Stomach smooth muscle (tissue), 2 donors: ENCODE data around the gene ZNF595.
"Not testable (repeated sequence)": the region's sequence is repeated elsewhere in the genome, so short reads cannot be mapped to it uniquely, and the experiment has no call there.

Source experiments
- H3K27ac ChIP-seq: one replicate; pipeline ENCODE4 v1.7.0; 2013; ENCODE audit warnings: mild to moderate bottlenecking, low read length, inconsistent platforms
- H3K27me3 ChIP-seq, 2 donors: one replicate each; pipeline ENCODE4 v1.7.0; 2013; ENCODE audit warnings: low read length in 2 of 2; ENCODE audit not compliant: insufficient read depth in 2 of 2, control insufficient read depth in 1 of 2
- H3K36me3 ChIP-seq, 2 donors: one replicate each; pipeline ENCODE4 v1.7.0; 2013; ENCODE audit warnings: low read length in 2 of 2; ENCODE audit not compliant: control insufficient read depth in 2 of 2, insufficient read depth in 2 of 2
- H3K4me1 ChIP-seq: one replicate; pipeline ENCODE4 v1.7.0; 2013; ENCODE audit warnings: low read length; ENCODE audit not compliant: control insufficient read depth, insufficient read depth
- H3K4me3 ChIP-seq, 2 donors: one replicate each; pipeline ENCODE4 v1.7.0; 2013; ENCODE audit warnings: low read length in 2 of 2
- H3K9ac ChIP-seq, 2 donors: one replicate each; pipeline ENCODE4 v1.7.0; 2013; ENCODE audit warnings: low read length in 2 of 2, mild to moderate bottlenecking in 1 of 2
- H3K9me3 ChIP-seq, 2 donors: one replicate each; pipeline ENCODE4 v1.7.0; 2013; ENCODE audit warnings: low read length in 2 of 2; ENCODE audit not compliant: control insufficient read depth in 2 of 2
- donor health status: healthy.
- donor health status: Pancreatic carcinoma.

The ZNF595 gene

DNA sequence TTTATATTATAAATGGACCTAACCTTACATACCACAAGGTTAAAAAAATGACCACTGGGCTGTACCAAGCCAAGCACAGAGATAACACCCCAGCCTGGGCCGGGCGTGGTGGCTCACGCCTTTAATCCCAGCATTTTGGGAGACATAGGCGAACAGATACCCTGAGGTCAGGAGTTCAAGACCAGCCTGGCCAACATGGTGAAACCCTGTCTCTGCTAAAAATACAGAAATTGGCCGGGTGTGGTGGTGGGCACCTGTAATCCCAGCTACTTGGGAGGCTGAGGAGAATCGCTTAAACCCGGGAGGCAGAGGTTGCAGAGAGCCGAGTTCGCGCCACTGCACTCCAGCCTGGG, 70.8 kb downstream of the ZNF595 start:
- Histone ChIP-seq H3K27ac (peak overlapping the region; percentile 85), H3K4me3 (peak overlapping the region; percentile 96 to 97), H3K9ac (peak overlapping the region in 1 of 2 donors; percentile 93), H3K36me3 (peaks cover 5 to 16% of the 10 kb centered on the region in 2 donors)
- not testable (repeated sequence) for H3K27me3 ChIP-seq, H3K4me1 ChIP-seq, H3K9me3 ChIP-seq

DNA sequence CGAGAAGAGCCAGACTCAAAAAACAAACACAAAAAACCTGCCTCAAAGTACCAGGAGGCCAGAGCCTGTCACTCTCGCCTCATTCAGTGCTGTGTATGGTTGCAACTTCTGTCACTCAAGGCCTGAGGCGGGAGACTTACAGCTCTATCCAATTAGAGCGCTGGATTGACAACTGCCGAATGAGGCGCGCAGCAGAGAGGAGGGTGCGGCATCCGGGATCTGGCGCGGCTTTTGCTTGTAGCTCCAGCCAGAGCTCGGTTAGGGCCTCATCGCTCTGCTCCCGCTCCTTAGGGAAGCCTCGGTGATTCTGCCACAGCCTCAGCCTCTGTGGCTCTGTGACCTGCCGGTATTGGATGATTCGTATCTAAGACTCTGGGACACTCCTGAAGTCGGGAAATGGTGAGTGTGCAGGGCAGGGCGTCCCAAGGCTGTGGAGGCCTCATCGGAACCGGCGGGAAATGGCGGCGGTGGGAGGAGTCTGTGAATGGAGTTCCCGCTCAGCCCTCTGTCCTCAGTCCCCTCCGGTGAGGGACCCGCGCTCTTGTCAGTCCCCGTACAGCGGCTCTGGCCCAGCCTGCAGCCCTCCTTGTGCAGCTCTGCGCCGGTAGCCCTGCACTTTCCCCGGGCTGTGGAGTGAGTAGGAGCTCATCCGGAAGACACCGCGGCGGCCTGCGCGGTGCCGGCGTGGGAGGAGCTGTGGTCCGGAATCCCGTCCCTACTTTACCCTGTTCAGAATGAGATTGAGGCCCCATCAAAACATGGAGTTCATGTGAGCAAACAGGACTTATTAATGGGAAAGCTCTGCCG, 71.4 kb downstream of the ZNF595 start, which contains the start of gene ZNF718:
ZNF718 (plus strand) TSS at position 227 of the 807 bp plus-strand sequence; CDS start at position 397, 170 bp downstream.
- H3K4me1 ChIP-seq = peaks cover 9% of the 10 kb centered on the region
- no peaks in the 10 kb centered on the region for H3K9me3 ChIP-seq
- H3K27me3 ChIP-seq = no peaks in the 10 kb centered on the region
- peak within 1 kb of the TSS; percentile 85 for H3K27ac ChIP-seq
- peak within 1 kb of the TSS; percentile 96 to 97 for H3K4me3 ChIP-seq
- H3K36me3 ChIP-seq = peaks cover 5 to 16% of the 10 kb centered on the region in 2 donors
- peak within 1 kb of the TSS; percentile 89 to 93 for H3K9ac ChIP-seq

DNA sequence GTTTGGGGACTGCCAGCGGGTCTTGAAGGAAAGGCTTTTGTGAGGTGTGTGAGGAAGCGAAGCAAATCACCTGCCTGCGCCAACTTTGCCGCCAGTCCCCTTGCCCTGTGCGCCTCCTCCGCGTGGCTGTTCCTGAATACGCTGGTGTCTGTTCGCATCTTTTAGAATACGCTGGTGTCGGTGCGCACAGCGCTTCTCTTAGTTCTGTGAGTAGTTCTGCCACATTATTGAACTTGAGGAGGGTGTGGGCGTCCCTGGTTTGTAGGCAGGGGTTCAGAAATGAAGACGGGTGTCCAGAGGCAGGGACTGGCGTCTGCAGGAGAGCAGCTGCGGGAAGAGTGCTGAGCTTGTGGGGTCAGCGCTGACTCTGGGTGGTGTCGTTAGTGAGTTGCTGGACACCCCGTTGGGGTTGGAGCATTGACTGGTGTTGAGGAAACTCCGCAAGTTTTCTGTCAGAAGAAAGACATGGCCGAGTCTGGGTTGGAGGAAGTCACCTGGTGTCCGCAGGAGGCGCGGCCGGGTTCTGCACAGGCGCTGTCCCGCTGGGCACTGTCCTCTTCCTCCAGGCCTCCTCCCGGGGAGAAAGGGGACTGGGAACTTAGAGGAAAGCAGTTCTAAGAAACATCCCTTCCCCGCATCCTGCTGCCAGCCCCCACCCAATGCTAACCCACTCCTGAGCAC, 72.1 kb downstream of the ZNF595 start:
- Histone ChIP-seq H3K9ac (peak overlapping the region; percentile 89 to 93), H3K27ac (peak overlapping the region; percentile 85), H3K36me3 (peaks cover 8 to 16% of the 10 kb centered on the region in 2 donors), H3K9me3 (no peaks in the 10 kb centered on the region), H3K4me1 (peaks cover 9% of the 10 kb centered on the region), H3K27me3 (no peaks in the 10 kb centered on the region), H3K4me3 (peak overlapping the region; percentile 96 to 97)

DNA sequence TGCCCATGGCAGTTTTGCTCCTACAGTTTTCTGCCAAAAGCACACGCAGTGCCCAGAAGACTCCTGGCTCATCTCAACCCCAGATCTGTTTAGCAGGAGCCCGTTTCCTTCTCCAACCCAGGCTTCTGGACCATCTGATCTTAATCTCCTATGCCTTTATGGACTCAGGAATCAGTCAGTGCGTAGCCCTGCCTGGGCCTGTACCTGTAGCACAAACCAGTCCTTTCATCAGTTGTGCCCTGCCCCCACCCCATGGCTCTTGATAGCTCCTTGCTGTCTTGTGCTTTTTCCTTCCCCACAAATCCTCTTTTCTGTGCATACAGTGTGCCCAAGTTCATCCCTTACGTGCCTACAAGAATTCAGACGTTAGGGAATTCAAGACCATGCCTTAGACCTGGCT, 72.7 kb downstream of the ZNF595 start:
- Histone ChIP-seq H3K9me3 (no peaks in the 10 kb centered on the region), H3K36me3 (peaks cover 8 to 16% of the 10 kb centered on the region in 2 donors), H3K27ac (peak overlapping the region; percentile 85)

DNA sequence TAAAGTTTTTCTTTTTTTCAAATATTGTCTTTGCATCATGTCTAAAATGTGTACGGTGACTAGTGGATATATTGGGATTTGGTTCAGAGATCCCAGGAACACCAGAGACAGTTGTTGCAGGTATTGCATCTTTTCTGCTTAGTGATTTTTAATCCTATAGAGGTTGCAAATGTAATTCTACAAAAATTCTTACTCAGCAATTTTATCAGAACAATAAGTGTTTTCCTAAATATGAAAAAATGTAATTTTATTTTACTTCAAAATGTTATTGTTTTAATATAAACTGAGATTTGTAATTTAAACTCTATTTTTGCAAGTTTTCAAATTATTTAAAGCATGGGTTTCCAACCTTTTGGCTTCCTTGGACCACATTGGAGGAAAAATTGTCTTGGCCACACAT, 79.4 kb downstream of the ZNF595 start:
- H3K27me3 ChIP-seq = no peaks in the 10 kb centered on the region
- peaks cover 0 to 3% of the 10 kb centered on the region in 2 donors for H3K9me3 ChIP-seq
- H3K4me1 ChIP-seq = no peaks in the 10 kb centered on the region
- H3K36me3 ChIP-seq = peaks cover 27 to 28% of the 10 kb centered on the region in 2 donors
- H3K4me3 ChIP-seq = no peak overlapping the region
- no peak overlapping the region for H3K27ac ChIP-seq
- H3K9ac ChIP-seq = no peak overlapping the region

More for the DNA sequence above, 72.7 kb downstream of the ZNF595 start:
- H3K27me3 ChIP-seq = no peaks in the 10 kb centered on the region
- H3K9ac ChIP-seq = peak overlapping the region; percentile 89 to 93
- peak overlapping the region; percentile 96 to 97 for H3K4me3 ChIP-seq
- H3K4me1 ChIP-seq = peaks cover 9% of the 10 kb centered on the region
